Smooth muscle cell (in vitro differentiated cells): ENCODE measurements around the gene UBE3B. TPM values are rescaled to one million over a fixed set of nuclear protein-coding genes. Genes with fewer than 3 reads are reported as not detected.

Source experiments
- DNase-seq: peaks from one replicate; lab custom pipeline; 2025; ENCODE audit not compliant: unreplicated experiment; lab: John Stamatoyannopoulos, UW
- H2AFZ ChIP-seq: fragments of 200-600 bp; sonication (generic); 2 replicates; pipeline ENCODE4 v1.6.0; 2016; ENCODE audit warnings: antibody characterized with exemption, low read depth, mild to moderate bottlenecking
- H3F3A ChIP-seq: fragments of 200-600 bp; sonication (generic); 2 replicates; pipeline ENCODE4 v1.6.0; 2017; ENCODE audit warnings: antibody characterized with exemption, low read depth
- H3K27ac ChIP-seq: fragments of 200-600 bp; sonication (generic); 2 replicates; pipeline ENCODE4 v1.5.1; 2016; ENCODE audit warnings: low read depth, mild to moderate bottlenecking
- H3K27me3 ChIP-seq: fragments of 200-600 bp; sonication (generic); 2 replicates; pipeline ENCODE4 v1.6.1; 2016; ENCODE audit warnings: low read depth, mild to moderate bottlenecking
- H3K36me3 ChIP-seq: fragments of 200-600 bp; sonication (generic); 2 replicates; pipeline ENCODE4 v1.5.1; 2016; ENCODE audit warnings: low read depth
- H3K4me1 ChIP-seq: fragments of 200-600 bp; sonication (generic); 2 replicates; pipeline ENCODE4 v1.5.1; 2016; ENCODE audit warnings: low read depth
- H3K4me2 ChIP-seq: fragments of 200-600 bp; sonication (generic); 2 replicates; pipeline ENCODE4 v1.6.0; 2016; ENCODE audit warnings: mild to moderate bottlenecking
- H3K4me3 ChIP-seq: fragments of 200-600 bp; sonication (generic); 2 replicates; pipeline ENCODE4 v1.5.1; 2016; ENCODE audit warnings: mild to moderate bottlenecking
- H3K79me2 ChIP-seq: fragments of 200-600 bp; sonication (generic); 2 replicates; pipeline ENCODE4 v1.6.0; 2016; ENCODE audit warnings: low read depth, mild to moderate bottlenecking
- H3K9ac ChIP-seq: fragments of 200-600 bp; sonication (generic); 2 replicates; pipeline ENCODE4 v1.6.0; 2016; ENCODE audit warnings: low read depth
- H3K9me3 ChIP-seq: fragments of 200-600 bp; sonication (generic); replicated peaks from 2 replicates; pipeline ENCODE4 v1.5.1; 2016; ENCODE audit warnings: low read depth
- H4K20me1 ChIP-seq: fragments of 200-600 bp; sonication (generic); 2 replicates; pipeline ENCODE4 v1.6.0; 2016; ENCODE audit warnings: low read depth
- CTCF ChIP-seq: fragments of 200-600 bp; sonication (generic); IDR thresholded peaks from 2 replicates; pipeline ENCODE4 v1.5.1; 2017; ENCODE audit warnings: borderline replicate concordance, mild to moderate bottlenecking, antibody characterized with exemption; ENCODE audit not compliant: insufficient read depth, poor library complexity, severe bottlenecking
- WGBS: methylation state at CpG from one replicate; pipeline ENCODE4 v1.1.7; 2016; ENCODE audit warnings: low lambda C conversion rate; 5-methylcytosine and 5-hydroxymethylcytosine counted together
- polyA plus RNA-seq: library from polyadenylated mRNA; unstranded; fragments of >200 nt; fragmentation: Nextera tagmentation; extraction: Ambion mirVana; gene quantifications from 2 replicates; pipeline ENCODE4 v1.2.1, GENCODE V29; 2016
- total RNA-seq: library from RNA; depleted of rRNA; stranded (reverse); fragments of >200 nt; gene quantifications from 2 replicates; pipeline ENCODE4 v1.2.3, GENCODE V29; 2014

Gene UBE3B
- total and polyA plus RNA-seq, 2 experiments from 2014 or later: 21.8 to 62.9 TPM

GRCh38 chr12:109445191-109445609 is 32.2 kb upstream of the UBE3B start:
- no peaks in the 10 kb centered on the region for H3K4me1 ChIP-seq
- H4K20me1 ChIP-seq: peaks cover 31% of the 10 kb centered on the region
- no peak overlapping the region for H3K9ac ChIP-seq
- H3K27me3 ChIP-seq: no peaks in the 10 kb centered on the region
- WGBS: 76% methylated on average over 2 of the region's 2 CpGs
- peaks cover 5% of the 10 kb centered on the region for H3F3A ChIP-seq
- no peak for DNase-seq
- peaks cover 3% of the 10 kb centered on the region for H3K36me3 ChIP-seq
- peaks cover 20% of the 10 kb centered on the region for H3K79me2 ChIP-seq
- no peaks in the 10 kb centered on the region for H3K9me3 ChIP-seq
- H3K27ac ChIP-seq: peak overlapping the region; percentile 1
- no peak for TF ChIP-seq CTCF
- H2AFZ ChIP-seq: no peak overlapping the region
- no peak overlapping the region for H3K4me3 ChIP-seq
- no peak overlapping the region for H3K4me2 ChIP-seq

DNA sequence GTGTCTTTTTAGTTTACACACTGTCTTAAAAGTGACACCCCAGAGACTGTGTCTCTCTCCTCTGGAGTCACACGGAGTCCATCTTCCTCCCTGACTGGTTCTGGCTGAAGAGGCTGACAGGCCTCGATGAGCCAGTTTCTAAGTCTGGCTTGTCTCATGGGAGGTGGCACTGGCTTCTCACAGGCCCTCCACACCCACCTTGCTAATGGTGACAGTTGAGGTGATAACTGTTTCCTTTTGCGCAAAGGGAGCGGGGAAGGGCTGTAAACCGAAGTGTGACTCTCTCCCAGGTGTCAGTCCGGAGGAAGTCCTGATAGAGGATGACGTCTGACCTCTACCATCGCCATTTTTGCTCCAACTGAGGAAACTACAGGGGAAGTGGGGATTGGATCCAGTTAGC is 30.6 kb upstream of the UBE3B start:
- H3F3A ChIP-seq: peaks cover 5% of the 10 kb centered on the region
- WGBS: 94% methylated on average over 8 of the region's 8 CpGs
- no peak overlapping the region for H3K9ac ChIP-seq
- H2AFZ ChIP-seq: no peak overlapping the region
- no peak for DNase-seq
- H3K4me2 ChIP-seq: no peak overlapping the region
- no peaks in the 10 kb centered on the region for H3K4me1 ChIP-seq
- H3K27me3 ChIP-seq: no peaks in the 10 kb centered on the region
- no peak overlapping the region for H3K27ac ChIP-seq
- TF ChIP-seq CTCF: no peak
- H4K20me1 ChIP-seq: peaks cover 48% of the 10 kb centered on the region
- H3K9me3 ChIP-seq: no peaks in the 10 kb centered on the region
- peaks cover 34% of the 10 kb centered on the region for H3K79me2 ChIP-seq
- H3K4me3 ChIP-seq: no peak overlapping the region
- peaks cover 3% of the 10 kb centered on the region for H3K36me3 ChIP-seq

- Histone ChIP-seq H4K20me1 (peaks cover 50% of the 10 kb centered on the region), H3K4me3 (no peak overlapping the region), H3K27me3 (no peaks in the 10 kb centered on the region), H3K9ac (no peak overlapping the region), H2AFZ (no peak overlapping the region), H3K36me3 (peaks cover 3% of the 10 kb centered on the region), H3K4me1 (no peaks in the 10 kb centered on the region), H3K9me3 (no peaks in the 10 kb centered on the region), H3F3A (peaks cover 5% of the 10 kb centered on the region), H3K27ac (no peak overlapping the region), H3K79me2 (peaks cover 40% of the 10 kb centered on the region), H3K4me2 (no peak overlapping the region)
- TF ChIP-seq CTCF: no peak
- 94% methylated on average over 9 of the region's 9 CpGs for WGBS
- DNase-seq: no peak
Measured at GRCh38 chr12:109447482-109447881, 30.0 kb upstream of the UBE3B start.

GRCh38 chr12:109448272-109448671 is 29.2 kb upstream of the UBE3B start:
- H3K79me2 ChIP-seq: peaks cover 44% of the 10 kb centered on the region
- H3K27me3 ChIP-seq: no peaks in the 10 kb centered on the region
- H4K20me1 ChIP-seq: peaks cover 50% of the 10 kb centered on the region
- peaks cover 5% of the 10 kb centered on the region for H3F3A ChIP-seq
- DNase-seq: no peak
- H3K9me3 ChIP-seq: no peaks in the 10 kb centered on the region
- no peak for TF ChIP-seq CTCF
- H3K4me1 ChIP-seq: no peaks in the 10 kb centered on the region
- H3K9ac ChIP-seq: no peak overlapping the region
- 95% methylated on average over 5 of the region's 5 CpGs for WGBS
- H2AFZ ChIP-seq: no peak overlapping the region
- H3K36me3 ChIP-seq: peaks cover 9% of the 10 kb centered on the region
- H3K4me2 ChIP-seq: no peak overlapping the region
- H3K4me3 ChIP-seq: no peak overlapping the region
- H3K27ac ChIP-seq: no peak overlapping the region
